Lung (tissue), 12 donors: ENCODE data around the gene TXLNB. TPM values are rescaled to one million over a fixed set of nuclear protein-coding genes. Genes with fewer than 3 reads are reported as not detected.
"Not testable (repeated sequence)": the region's sequence is repeated elsewhere in the genome, so short reads cannot be mapped to it uniquely, and the experiment has no call there.

Experiments used
- ATAC-seq: fragments of 200-7000 bp; cut with Tn5 transposase; one replicate; pipeline ENCODE4 v1.9.1; 2020; ENCODE audit warnings: moderate number of reproducible peaks; ENCODE audit not compliant: insufficient read depth, low FRiP score
- DNase-seq, 3 donors: peaks; one replicate each; pipeline ENCODE4 v3.0.0-alpha.2; 2013 to 2017
- H3K27ac ChIP-seq, 2 donors: one replicate each; pipeline ENCODE4 v1.5.1; 2013; ENCODE audit warnings: mild to moderate bottlenecking in 2 of 2, moderate library complexity in 2 of 2, control low read depth in 1 of 2, inconsistent platforms in 1 of 2, low read depth in 1 of 2, low read length in 1 of 2
- H3K27me3 ChIP-seq, 3 donors: one replicate each; pipeline ENCODE4 v1.5.1; 2013; ENCODE audit warnings: low read length in 2 of 3; ENCODE audit not compliant: control insufficient read depth in 3 of 3, insufficient read depth in 3 of 3
- H3K36me3 ChIP-seq, 4 donors: one replicate each; pipeline ENCODE4 v1.5.1; 2013; ENCODE audit warnings: low read length in 4 of 4, mild to moderate bottlenecking in 1 of 4, moderate library complexity in 1 of 4; ENCODE audit not compliant: control insufficient read depth in 4 of 4, insufficient read depth in 4 of 4
- H3K4me1 ChIP-seq, 5 donors: one replicate each; pipeline ENCODE4 v1.5.1; 2013; ENCODE audit warnings: low read length in 5 of 5, mild to moderate bottlenecking in 2 of 5, moderate library complexity in 1 of 5; ENCODE audit not compliant: control insufficient read depth in 5 of 5, insufficient read depth in 5 of 5
- H3K4me3 ChIP-seq: one replicate; pipeline ENCODE4 v1.5.1; 2013; ENCODE audit warnings: mild to moderate bottlenecking, control low read depth, moderate library complexity
- H3K9ac ChIP-seq, 2 donors: one replicate each; pipeline ENCODE4 v1.5.1; 2013; ENCODE audit warnings: low read length in 2 of 2, control low read depth in 1 of 2; ENCODE audit not compliant: insufficient read depth in 1 of 2
- H3K9me3 ChIP-seq, 4 donors: one replicate each; pipeline ENCODE4 v1.5.1; 2013; ENCODE audit warnings: low read length in 3 of 4, mild to moderate bottlenecking in 1 of 4, moderate library complexity in 1 of 4; ENCODE audit not compliant: control insufficient read depth in 4 of 4, insufficient read depth in 3 of 4
- CTCF ChIP-seq: IDR thresholded peaks from 2 replicates; pipeline ENCODE4 v1.5.1; 2012; ENCODE audit warnings: mild to moderate bottlenecking; ENCODE audit errors: control extremely low read depth, extremely low read depth
- WGBS, 2 donors: extraction: QIAGEN DNeasy Blood & Tissue Kit; methylation state at CpG; one replicate each; pipeline ENCODE4 v1.1.7; 2013; 5-methylcytosine and 5-hydroxymethylcytosine counted together
- polyA plus RNA-seq, 2 donors: library from polyadenylated mRNA; stranded (reverse); fragments of 200-250 nt; gene quantifications; one replicate each; pipeline ENCODE4 v1.2.1, GENCODE V29; 2013
- total RNA-seq, 2 donors: library from RNA; depleted of rRNA in 1 of 2; stranded (reverse); fragments of >200 nt in 1 of 2; gene quantifications; one replicate each; pipeline ENCODE4 v1.2.1, GENCODE V29; 2014 to 2021
- donor health status: control.
- donor health status: control.
- donor health status: Bipolar disorder and iron deficiency.
- donor health status: healthy.
- donor health status: DM: yes; HTN: yes; CAD: no.

TXLNB gene
- total and polyA plus RNA-seq, 4 donors: 0.31 to 2.8 (median 1.2) TPM

GRCh38 chr6:139295901-139296300 is 4.1 kb upstream of the TXLNB start:
- Histone ChIP-seq H3K27ac (no peak overlapping the region), H3K27me3 (no peaks in the 10 kb centered on the region), H3K36me3 (no peaks in the 10 kb centered on the region), H3K4me3 (no peak overlapping the region), H3K9ac (no peak overlapping the region), H3K4me1 (peaks cover 0 to 13% (median 4%) of the 10 kb centered on the region in 5 donors), H3K9me3 (no peaks in the 10 kb centered on the region)
- DNase-seq (no peak), ATAC-seq (no peak)
- no peak for TF ChIP-seq CTCF
- 58 to 69% methylated on average over 2 of the region's 2 CpGs for WGBS, 2 donors

- WGBS, 2 donors: 86 to 88% methylated on average over 2 of the region's 2 CpGs
- no peak overlapping the region for H3K4me3 ChIP-seq
- H3K36me3 ChIP-seq: no peaks in the 10 kb centered on the region
- no peaks in the 10 kb centered on the region for H3K9me3 ChIP-seq
- TF ChIP-seq CTCF: no peak
- H3K4me1 ChIP-seq: peaks cover 0 to 19% (median 7%) of the 10 kb centered on the region in 5 donors
- H3K27ac ChIP-seq: no peak overlapping the region
- DNase-seq: no peak
- no peak overlapping the region for H3K9ac ChIP-seq
- no peaks in the 10 kb centered on the region for H3K27me3 ChIP-seq
- ATAC-seq: no peak
These were observed 2.3 kb upstream of the TXLNB start for GRCh38 chr6:139294090-139294489.

- H3K27ac ChIP-seq, DNase-seq, H3K4me3 ChIP-seq, H3K36me3 ChIP-seq, H3K27me3 ChIP-seq, ATAC-seq, H3K9ac ChIP-seq, H3K9me3 ChIP-seq: not testable (repeated sequence)
- 87 to 91% methylated on average over 10 of the region's 10 CpGs for WGBS, 2 donors
- peaks cover 0 to 23% (median 7%) of the 10 kb centered on the region in 5 donors for H3K4me1 ChIP-seq
These were observed 1.4 kb upstream of the TXLNB start for GRCh38 chr6:139293230-139293629.

GRCh38 chr6:139290787-139291311 is 949 bp downstream of the TXLNB start:
- DNase-seq (peak in 2 of 3 donors; percentile 66 to 70), ATAC-seq (peak; percentile 49)
- peak overlapping the region; percentile 16 to 26 for H3K9ac ChIP-seq
- H3K36me3 ChIP-seq: no peaks in the 10 kb centered on the region
- H3K4me3 ChIP-seq: no peak overlapping the region
- 10 to 18% methylated on average over 5 of the region's 5 CpGs for WGBS, 2 donors
- H3K27me3 ChIP-seq: no peaks in the 10 kb centered on the region
- H3K27ac ChIP-seq: peak overlapping the region; percentile 53 to 95
- no peaks in the 10 kb centered on the region for H3K9me3 ChIP-seq
- no peak for TF ChIP-seq CTCF
- H3K4me1 ChIP-seq: peaks cover 2 to 23% (median 7%) of the 10 kb centered on the region in 5 donors
